Lower lobe of right lung (tissue), 2 donors: Measurements from ENCODE around the gene WDR90. TPM values are rescaled to one million over a fixed set of nuclear protein-coding genes. Genes with fewer than 3 reads are reported as not detected.

Experiments
- ATAC-seq, 2 donors: fragments of 200-7000 bp; cut with Tn5 transposase; one replicate each; pipeline ENCODE4 v1.9.1; 2020 to 2022; ENCODE audit warnings: mild to moderate bottlenecking in 2 of 2, moderate library complexity in 2 of 2
- DNase-seq: peaks from one replicate; pipeline ENCODE4 v3.0.0-alpha.2; 2020
- H3K27ac ChIP-seq: fragments of 200-600 bp; one replicate; pipeline ENCODE4 v1.8.0; 2022
- H3K27me3 ChIP-seq: fragments of 200-600 bp; one replicate; pipeline ENCODE4 v1.8.0; 2022; ENCODE audit warnings: low read depth
- H3K36me3 ChIP-seq: fragments of 200-600 bp; one replicate; pipeline ENCODE4 v1.8.0; 2022; ENCODE audit warnings: mild to moderate bottlenecking
- H3K4me1 ChIP-seq: fragments of 200-600 bp; one replicate; pipeline ENCODE4 v1.8.0; 2022
- H3K4me3 ChIP-seq: fragments of 200-600 bp; one replicate; pipeline ENCODE4 v1.8.0; 2022; ENCODE audit warnings: mild to moderate bottlenecking
- H3K9me3 ChIP-seq: fragments of 200-600 bp; one replicate; pipeline ENCODE4 v1.8.0; 2022
- intact Hi-C: fragments of 100-400 bp; cut with DNase I; formaldehyde crosslinking; loops from one replicate; pipeline ENCODE4 v1.11.0; 2022
- total RNA-seq: library from RNA; stranded (reverse); fragmentation: NEBNext Ultra II Directional; extraction: Animal tissue kit (Norgen Biotek cat#: 25700); gene quantifications from one replicate; pipeline ENCODE4 v1.2.1, GENCODE V29; 2021
- TF ChIP-seq, protein P1 (sequence below): fragments of 200-600 bp; IDR thresholded peaks from one replicate; pipeline ENCODE4 v1.8.0; 2022; ENCODE audit warnings: antibody characterized with exemption, mild to moderate bottlenecking
- donor health status: DM: no; HTN: yes; CAD: no; lungs with severe emphysema.

WDR90 gene
- total RNA-seq, 1 donor from 2014 or later, result 31.4 TPM

GRCh38 chr16:647173-647902 is 1.8 kb upstream of the WDR90 start:
- no peak for DNase-seq
- Histone ChIP-seq H3K9me3 (no peaks in the 10 kb centered on the region), H3K4me1 (peaks cover 62% of the 10 kb centered on the region), H3K27me3 (no peaks in the 10 kb centered on the region), H3K27ac (peak overlapping the region; percentile 92), H3K4me3 (no peak overlapping the region), H3K36me3 (no peaks in the 10 kb centered on the region)
- intact Hi-C loops, result no loop called here
- no peak for ATAC-seq
- TF ChIP-seq, protein P1, sequence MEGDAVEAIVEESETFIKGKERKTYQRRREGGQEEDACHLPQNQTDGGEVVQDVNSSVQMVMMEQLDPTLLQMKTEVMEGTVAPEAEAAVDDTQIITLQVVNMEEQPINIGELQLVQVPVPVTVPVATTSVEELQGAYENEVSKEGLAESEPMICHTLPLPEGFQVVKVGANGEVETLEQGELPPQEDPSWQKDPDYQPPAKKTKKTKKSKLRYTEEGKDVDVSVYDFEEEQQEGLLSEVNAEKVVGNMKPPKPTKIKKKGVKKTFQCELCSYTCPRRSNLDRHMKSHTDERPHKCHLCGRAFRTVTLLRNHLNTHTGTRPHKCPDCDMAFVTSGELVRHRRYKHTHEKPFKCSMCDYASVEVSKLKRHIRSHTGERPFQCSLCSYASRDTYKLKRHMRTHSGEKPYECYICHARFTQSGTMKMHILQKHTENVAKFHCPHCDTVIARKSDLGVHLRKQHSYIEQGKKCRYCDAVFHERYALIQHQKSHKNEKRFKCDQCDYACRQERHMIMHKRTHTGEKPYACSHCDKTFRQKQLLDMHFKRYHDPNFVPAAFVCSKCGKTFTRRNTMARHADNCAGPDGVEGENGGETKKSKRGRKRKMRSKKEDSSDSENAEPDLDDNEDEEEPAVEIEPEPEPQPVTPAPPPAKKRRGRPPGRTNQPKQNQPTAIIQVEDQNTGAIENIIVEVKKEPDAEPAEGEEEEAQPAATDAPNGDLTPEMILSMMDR, result no peak

GRCh38 chr16:648071-648780 is 939 bp upstream of the WDR90 start:
- Histone ChIP-seq H3K4me1 (peaks cover 53% of the 10 kb centered on the region), H3K36me3 (no peaks in the 10 kb centered on the region), H3K27me3 (no peaks in the 10 kb centered on the region), H3K9me3 (no peaks in the 10 kb centered on the region), H3K4me3 (peak overlapping the region; percentile 79), H3K27ac (peak overlapping the region; percentile 92)
- peak; percentile 26 to 27 for ATAC-seq
- TF ChIP-seq, protein P1, result peak; percentile 39
- DNase-seq, result peak; percentile 70
- intact Hi-C loops, result no loop called here

- intact Hi-C loops, result no loop called here
- Histone ChIP-seq H3K9me3 (no peaks in the 10 kb centered on the region), H3K4me3 (peak overlapping the region; percentile 79), H3K36me3 (peaks cover 8% of the 10 kb centered on the region), H3K27me3 (no peaks in the 10 kb centered on the region), H3K4me1 (peaks cover 39% of the 10 kb centered on the region), H3K27ac (peak overlapping the region; percentile 92)
- DNase-seq (no peak), ATAC-seq (peak; percentile 0 to 23)
- TF ChIP-seq, protein P1, result no peak
Measured at GRCh38 chr16:649631-650030, 466 bp downstream of the WDR90 start.

DNA sequence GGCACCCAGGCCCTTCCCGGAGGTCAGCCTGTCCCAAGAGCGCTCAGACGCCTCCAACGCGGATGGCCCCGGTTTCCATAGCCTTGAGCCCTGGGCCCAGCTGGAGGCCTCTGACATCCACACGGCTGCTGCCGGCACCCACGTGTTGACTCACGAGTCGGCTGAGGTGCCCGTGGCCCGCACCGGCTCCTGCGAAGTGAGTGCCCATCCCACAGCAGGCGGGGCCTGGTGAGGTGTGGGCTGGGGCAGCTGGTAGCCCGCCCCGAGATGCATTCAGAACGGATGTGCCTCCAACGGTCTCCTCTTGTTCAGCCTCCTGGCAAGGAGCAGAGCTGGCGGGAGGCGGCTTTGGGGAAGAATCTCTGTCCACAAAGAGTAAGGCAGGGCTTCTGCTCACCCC is 2.7 kb downstream of the WDR90 start:
- H3K9me3 ChIP-seq, result no peaks in the 10 kb centered on the region
- peaks cover 15% of the 10 kb centered on the region for H3K36me3 ChIP-seq
- ATAC-seq, result no peak
- intact Hi-C loops, result no loop called here
- TF ChIP-seq, protein P1, result no peak
- H3K27me3 ChIP-seq, result no peaks in the 10 kb centered on the region
- H3K27ac ChIP-seq, result no peak overlapping the region
- peaks cover 27% of the 10 kb centered on the region for H3K4me1 ChIP-seq
- no peak overlapping the region for H3K4me3 ChIP-seq
- DNase-seq, result no peak

DNA sequence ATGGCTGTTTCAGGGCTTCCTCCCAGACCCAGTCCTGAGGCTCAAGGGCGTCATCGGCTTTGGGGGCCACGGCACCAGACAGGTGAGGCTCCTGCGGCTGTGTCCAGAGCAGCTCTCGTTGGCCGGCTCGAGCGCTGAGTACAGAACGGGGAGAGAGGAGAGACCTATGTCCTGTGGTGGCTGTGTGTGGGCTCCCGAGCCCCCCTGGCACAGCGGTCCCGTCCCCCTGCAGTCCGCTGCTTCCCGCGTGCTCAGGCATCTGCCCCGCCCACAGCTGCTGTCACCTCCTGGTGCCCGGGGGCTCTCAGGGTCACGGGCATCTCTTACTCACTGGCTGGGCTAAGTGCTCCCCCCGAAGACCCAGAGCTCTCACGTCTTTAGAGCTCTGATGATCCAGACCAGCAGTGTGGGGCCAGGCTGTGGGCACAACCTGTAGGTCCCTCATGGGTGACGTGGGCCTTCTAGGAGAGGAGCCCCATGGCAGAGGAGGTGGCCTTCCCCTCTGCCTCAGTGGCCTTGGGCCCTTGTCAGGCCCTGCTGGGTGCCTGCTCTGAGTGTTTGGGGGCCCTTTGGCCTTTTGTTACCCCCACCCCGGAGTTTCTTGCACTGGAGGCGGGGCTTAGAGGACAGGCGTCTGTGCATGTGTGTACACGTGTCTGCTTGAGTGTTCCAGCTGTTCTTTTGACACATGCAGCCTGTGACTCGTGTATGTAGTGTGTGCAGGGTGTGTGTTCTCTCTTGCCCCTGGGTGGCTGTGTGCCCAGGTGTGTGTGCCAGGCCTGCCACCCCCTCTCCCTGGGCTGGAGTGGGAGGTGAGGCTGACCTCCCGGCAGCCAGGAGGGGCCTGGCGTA is 3.5 kb downstream of the WDR90 start:
- Histone ChIP-seq H3K27ac (no peak overlapping the region), H3K36me3 (peaks cover 15% of the 10 kb centered on the region), H3K4me3 (no peak overlapping the region), H3K9me3 (no peaks in the 10 kb centered on the region), H3K27me3 (no peaks in the 10 kb centered on the region), H3K4me1 (peaks cover 20% of the 10 kb centered on the region)
- intact Hi-C loops, result no loop called here
- DNase-seq (no peak), ATAC-seq (no peak)
- TF ChIP-seq, protein P1, result no peak
